NT2/D1 (cell line): ENCODE data around the gene ZEB1.

Source experiments
- DNase-seq: peaks from one replicate; pipeline ENCODE4 v3.0.0-alpha.2; 2011; ENCODE audit warnings: low read depth, low spot score
- H3K27me3 ChIP-seq: 2 replicates; pipeline ENCODE4 v1.6.0; 2011; ENCODE audit warnings: mild to moderate bottlenecking; ENCODE audit not compliant: insufficient read length, insufficient read depth
- H3K36me3 ChIP-seq: 2 replicates; pipeline ENCODE4 v1.6.1; 2011; ENCODE audit warnings: mild to moderate bottlenecking, low read length, mixed read lengths; ENCODE audit not compliant: insufficient read depth, insufficient read length
- H3K4me1 ChIP-seq: 2 replicates; pipeline ENCODE4 v1.5.1; 2011; ENCODE audit not compliant: insufficient read depth, insufficient read length
- H3K4me3 ChIP-seq: 2 replicates; pipeline ENCODE4 v1.5.1; 2011; ENCODE audit warnings: low read depth; ENCODE audit not compliant: insufficient read length
- H3K9ac ChIP-seq: 2 replicates; pipeline ENCODE4 v1.6.0; 2011; ENCODE audit warnings: low read depth; ENCODE audit not compliant: insufficient read length
- H3K9me3 ChIP-seq: 2 replicates; pipeline ENCODE4 v1.5.1; 2011; ENCODE audit warnings: mild to moderate bottlenecking, low read length; ENCODE audit not compliant: insufficient read depth
- SUZ12 ChIP-seq: IDR thresholded peaks from 2 replicates; pipeline ENCODE4 v1.6.1; 2011; ENCODE audit not compliant: insufficient read length, insufficient read depth; ENCODE audit errors: extremely low read depth
- YY1 ChIP-seq: IDR thresholded peaks from 2 replicates; pipeline ENCODE4 v1.6.1; 2011; ENCODE audit not compliant: insufficient read length, insufficient read depth
- ZNF274 ChIP-seq: IDR thresholded peaks from 2 replicates; pipeline ENCODE4 v1.6.1; 2011; ENCODE audit warnings: mild to moderate bottlenecking, low read depth, low read length

ZEB1 gene

DNA sequence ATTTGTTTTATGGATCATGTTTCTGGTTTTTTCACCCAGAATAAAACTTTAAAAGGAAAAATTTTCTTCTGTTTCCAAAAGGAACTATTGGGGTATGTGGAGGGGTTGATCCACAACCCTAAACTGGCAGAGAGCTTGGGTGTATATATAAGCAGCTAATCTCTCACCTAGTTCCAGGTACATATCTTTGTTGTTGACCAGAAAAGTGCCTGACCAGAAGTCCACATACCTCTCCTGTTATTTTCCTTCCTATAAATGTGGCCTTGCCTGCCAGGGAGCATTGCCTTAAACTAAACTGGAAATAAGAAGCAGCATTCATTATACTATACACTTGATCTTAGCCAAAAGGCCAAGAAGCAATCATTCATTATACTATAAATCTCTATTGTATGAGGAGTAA lies 112.0 kb downstream of the ZEB1 start:
- Histone ChIP-seq H3K36me3 (no peaks in the 10 kb centered on the region), H3K27me3 (no peaks in the 10 kb centered on the region), H3K4me3 (no peak overlapping the region), H3K9ac (no peak overlapping the region), H3K4me1 (no peaks in the 10 kb centered on the region), H3K9me3 (no peaks in the 10 kb centered on the region)
- TF ChIP-seq SUZ12 (no peak), ZNF274 (no peak), YY1 (no peak)
- DNase-seq: no peak

DNA sequence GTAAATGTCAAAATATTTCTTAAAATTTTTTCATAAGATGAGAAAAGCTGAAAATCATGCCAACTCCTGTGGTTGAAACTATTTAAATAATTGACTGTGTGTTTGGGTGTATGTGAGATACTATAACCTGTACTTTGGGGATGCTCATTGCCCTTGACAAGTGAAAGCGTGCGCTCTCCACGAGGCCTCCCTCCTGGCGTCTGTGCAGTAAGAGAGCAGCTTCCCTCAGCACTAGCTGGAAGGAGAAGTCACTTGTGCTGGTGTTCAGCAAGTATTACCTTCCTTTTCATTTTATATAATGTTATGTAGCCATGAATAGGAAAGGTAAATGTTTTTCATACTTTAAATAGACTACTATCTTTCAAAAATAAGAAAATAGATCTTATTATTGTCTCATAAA lies 118.9 kb downstream of the ZEB1 start:
- Histone ChIP-seq H3K4me1 (no peaks in the 10 kb centered on the region), H3K36me3 (no peaks in the 10 kb centered on the region), H3K27me3 (no peaks in the 10 kb centered on the region), H3K9me3 (no peaks in the 10 kb centered on the region), H3K9ac (no peak overlapping the region), H3K4me3 (no peak overlapping the region)
- TF ChIP-seq YY1 (no peak), ZNF274 (no peak)
- DNase-seq: no peak

DNA sequence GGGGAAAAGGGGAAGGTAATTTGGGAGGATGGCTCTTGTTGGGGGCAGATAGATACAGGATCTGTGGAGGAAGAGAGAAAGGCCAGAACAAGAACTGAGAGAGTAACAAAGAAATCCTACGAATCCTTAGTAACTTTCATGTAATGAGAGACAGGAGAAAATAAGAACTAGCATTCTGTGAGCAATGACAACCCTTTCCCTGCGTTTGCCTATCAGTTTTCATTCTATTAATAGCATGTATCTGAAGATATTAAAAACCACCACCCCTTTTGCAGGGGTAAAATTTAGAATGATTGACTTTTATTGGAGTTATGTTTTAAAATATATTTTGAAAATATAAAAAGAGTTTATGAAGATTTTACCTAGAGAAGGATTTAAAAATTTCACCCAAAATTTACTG lies 132.8 kb downstream of the ZEB1 start:
- no peak overlapping the region for H3K4me3 ChIP-seq
- no peaks in the 10 kb centered on the region for H3K9me3 ChIP-seq
- no peaks in the 10 kb centered on the region for H3K4me1 ChIP-seq
- H3K9ac ChIP-seq: no peak overlapping the region
- TF ChIP-seq SUZ12 (no peak), ZNF274 (no peak), YY1 (no peak)
- no peaks in the 10 kb centered on the region for H3K36me3 ChIP-seq
- no peak for DNase-seq
- no peaks in the 10 kb centered on the region for H3K27me3 ChIP-seq

DNA sequence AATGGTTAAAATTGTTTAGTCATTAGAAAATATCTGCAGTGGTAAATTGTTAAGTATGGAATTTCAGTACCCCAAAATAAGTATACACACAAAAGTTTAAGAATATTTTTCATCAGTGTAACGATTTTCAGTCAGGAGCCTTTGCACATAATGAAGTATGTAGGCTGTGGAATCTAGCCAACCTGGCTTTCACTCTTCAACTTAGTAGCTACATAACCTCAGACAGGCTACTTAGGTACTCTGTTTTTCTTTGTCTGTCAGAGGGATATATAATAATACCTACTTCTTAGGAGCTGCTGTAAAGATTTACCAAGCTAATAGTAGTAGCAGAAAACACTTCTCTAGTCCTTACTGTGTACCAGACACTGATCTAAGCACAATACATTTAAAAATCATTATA lies 137.5 kb downstream of the ZEB1 start:
- Histone ChIP-seq H3K9me3 (no peaks in the 10 kb centered on the region), H3K27me3 (no peaks in the 10 kb centered on the region), H3K36me3 (no peaks in the 10 kb centered on the region), H3K4me3 (no peak overlapping the region), H3K9ac (no peak overlapping the region), H3K4me1 (no peaks in the 10 kb centered on the region)
- TF ChIP-seq SUZ12 (no peak), YY1 (no peak), ZNF274 (no peak)
- DNase-seq: no peak

DNA sequence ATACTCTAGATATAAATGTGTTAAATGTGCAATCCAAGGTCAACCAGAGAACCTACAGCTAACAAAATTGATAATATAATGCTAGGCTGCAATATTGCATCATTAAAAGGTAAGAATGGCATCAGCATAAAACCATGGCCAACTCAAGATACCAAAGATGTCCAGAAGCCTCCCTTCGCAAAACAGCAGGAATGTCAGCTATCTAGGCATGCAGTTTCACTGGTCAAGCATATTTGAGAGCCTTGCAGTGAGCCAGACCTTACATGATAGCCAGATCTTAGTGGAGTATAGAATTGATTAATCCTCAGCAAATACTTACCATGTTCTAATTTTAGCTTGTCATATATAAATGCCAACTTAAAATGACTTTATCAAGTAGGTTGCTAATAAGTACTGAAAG lies 138.8 kb downstream of the ZEB1 start:
- TF ChIP-seq SUZ12: no peak
- no peak for TF ChIP-seq ZNF274
- no peak for TF ChIP-seq YY1
- Histone ChIP-seq H3K27me3 (no peaks in the 10 kb centered on the region), H3K4me3 (no peak overlapping the region), H3K36me3 (no peaks in the 10 kb centered on the region), H3K9ac (no peak overlapping the region), H3K4me1 (no peaks in the 10 kb centered on the region), H3K9me3 (no peaks in the 10 kb centered on the region)
- no peak for DNase-seq

DNA sequence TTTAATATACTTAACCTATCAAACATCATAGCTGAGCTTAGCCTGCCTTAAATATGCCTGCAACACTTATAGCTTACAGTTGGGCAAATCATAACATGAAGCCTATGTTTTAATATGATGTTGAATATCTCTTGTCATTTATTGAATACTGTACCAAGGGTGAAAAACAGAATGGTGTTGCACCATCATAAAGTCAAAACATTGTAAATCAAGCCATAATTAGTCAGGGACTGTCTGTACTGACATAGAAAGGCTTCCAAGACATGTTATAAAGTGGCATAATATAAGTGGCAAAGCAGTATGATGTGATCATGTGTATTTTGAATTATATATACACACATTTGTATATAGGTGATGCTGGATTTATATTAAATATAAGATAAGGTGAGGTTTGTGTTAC lies 140.0 kb downstream of the ZEB1 start:
- Histone ChIP-seq H3K4me3 (no peak overlapping the region), H3K36me3 (no peaks in the 10 kb centered on the region), H3K27me3 (no peaks in the 10 kb centered on the region), H3K4me1 (no peaks in the 10 kb centered on the region), H3K9ac (no peak overlapping the region), H3K9me3 (0 out of 2 replicates have a peak, but pooled peaks cover under 1% of the 10 kb centered on the region)
- DNase-seq: no peak
- TF ChIP-seq YY1: no peak

DNA sequence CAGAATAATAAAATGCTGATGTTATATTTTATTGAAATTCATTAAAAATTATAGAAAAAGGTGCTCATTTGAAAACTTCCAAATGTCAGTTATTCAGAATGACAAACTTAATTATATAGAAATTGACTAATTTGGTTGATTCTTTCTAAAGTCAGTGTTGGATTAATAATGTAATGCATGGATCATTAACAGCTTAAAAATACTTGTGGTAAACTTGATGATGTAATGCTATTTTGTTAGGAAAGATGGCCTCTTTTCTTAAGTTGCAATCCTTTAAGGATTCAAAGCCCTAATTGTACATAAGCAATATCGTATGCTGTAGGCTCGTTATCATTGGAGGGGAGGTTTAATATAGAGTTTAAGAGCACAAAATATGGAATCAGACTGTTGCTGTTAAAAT lies 141.2 kb downstream of the ZEB1 start:
- DNase-seq: no peak
- H3K27me3 ChIP-seq: no peaks in the 10 kb centered on the region
- no peaks in the 10 kb centered on the region for H3K4me1 ChIP-seq
- H3K9ac ChIP-seq: no peak overlapping the region
- peaks cover 12% of the 10 kb centered on the region for H3K9me3 ChIP-seq
- no peaks in the 10 kb centered on the region for H3K36me3 ChIP-seq
- no peak overlapping the region for H3K4me3 ChIP-seq
- no peak for TF ChIP-seq ZNF274
- no peak for TF ChIP-seq SUZ12
- no peak for TF ChIP-seq YY1

DNA sequence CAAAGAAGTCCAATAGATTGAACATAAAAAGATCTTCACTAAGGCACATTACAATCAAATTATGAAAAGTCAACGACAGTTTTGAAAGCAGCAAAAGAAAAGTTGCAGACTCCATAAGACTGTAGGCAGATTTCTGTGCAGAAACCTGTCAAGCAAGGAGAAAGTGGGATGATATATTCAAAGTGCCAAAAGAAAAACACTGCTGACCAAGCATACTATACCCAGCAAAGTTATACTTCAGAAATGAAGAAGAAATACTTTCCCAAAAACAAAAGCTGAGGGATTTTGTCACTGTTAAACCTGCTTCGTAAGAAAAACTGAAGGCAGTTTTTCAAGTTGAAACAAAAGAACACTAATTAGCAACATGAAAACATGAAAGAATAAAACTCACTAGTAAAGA lies 145.5 kb downstream of the ZEB1 start:
- peaks cover 25% of the 10 kb centered on the region for H3K9me3 ChIP-seq
- H3K27me3 ChIP-seq: no peaks in the 10 kb centered on the region
- H3K9ac ChIP-seq: no peak overlapping the region
- H3K4me3 ChIP-seq: no peak overlapping the region
- H3K4me1 ChIP-seq: no peaks in the 10 kb centered on the region
- no peak for DNase-seq
- H3K36me3 ChIP-seq: peaks cover 4% of the 10 kb centered on the region
- no peak for TF ChIP-seq ZNF274
- no peak for TF ChIP-seq SUZ12
- TF ChIP-seq YY1: no peak
